HG03095 (cell line): Measurements from ENCODE around the gene CES4A.
"Not testable (repeated sequence)": the region's sequence is repeated elsewhere in the genome, so short reads cannot be mapped to it uniquely, and the experiment has no call there.

ENCODE experiments used
- ATAC-seq: cut with Tn5 transposase; IDR thresholded peaks from one replicate; pipeline ENCODE4 v1.9.1; 2021; ENCODE audit warnings: moderate library complexity; ENCODE audit not compliant: unreplicated experiment

The CES4A gene

GRCh38 chr16:66955363-66956153 is 32.8 kb upstream of the CES4A start:
- ATAC-seq = not testable (repeated sequence)

GRCh38 chr16:66956154-66956457 is 32.3 kb upstream of the CES4A start:
- ATAC-seq = not testable (repeated sequence)

GRCh38 chr16:66958857-66959703 is 29.3 kb upstream of the CES4A start:
- no peak for ATAC-seq

GRCh38 chr16:66959704-66960161 is 28.7 kb upstream of the CES4A start:
- no peak for ATAC-seq

- no peak for ATAC-seq
These were observed 28.1 kb upstream of the CES4A start for GRCh38 chr16:66960270-66960669.

GRCh38 chr16:66961065-66961744 is 27.2 kb upstream of the CES4A start, which contains the start of gene CES3:
Gene CES3, plus strand, starts transcription at chr16:66961266. Its CDS starts 42 bp downstream, at chr16:66961308.
- peak; percentile 64 for ATAC-seq

GRCh38 chr16:66961914-66962313 is 26.5 kb upstream of the CES4A start:
- no peak for ATAC-seq

GRCh38 chr16:66964049-66964448 is 24.3 kb upstream of the CES4A start:
- no peak for ATAC-seq

GRCh38 chr16:66968847-66969246 is 19.5 kb upstream of the CES4A start:
- no peak for ATAC-seq

- no peak for ATAC-seq
These were observed 17.3 kb upstream of the CES4A start for GRCh38 chr16:66970775-66971720.

GRCh38 chr16:66972983-66973382 is 15.4 kb upstream of the CES4A start:
- no peak for ATAC-seq

- no peak for ATAC-seq
These were observed 14.7 kb upstream of the CES4A start for GRCh38 chr16:66973716-66974115.

- not testable (repeated sequence) for ATAC-seq
These were observed 14.0 kb upstream of the CES4A start for GRCh38 chr16:66974156-66974931.

- not testable (repeated sequence) for ATAC-seq
These were observed 13.5 kb upstream of the CES4A start for GRCh38 chr16:66974932-66975246.

GRCh38 chr16:66975302-66975893 is 13.0 kb upstream of the CES4A start:
- ATAC-seq = no peak

- no peak for ATAC-seq
These were observed 11.6 kb upstream of the CES4A start for GRCh38 chr16:66976746-66977145.

GRCh38 chr16:66977341-66978113 is 10.9 kb upstream of the CES4A start:
- ATAC-seq = no peak

- ATAC-seq = no peak
These were observed 9.2 kb upstream of the CES4A start for GRCh38 chr16:66979011-66979717.
